ENCODE measurements around the gene SHBG. TPM values are rescaled to one million over a fixed set of nuclear protein-coding genes. Genes with fewer than 3 reads are reported as not detected.

SHBG gene
- polyA plus RNA-seq, 1 donor (not counting 4 experiments of a cell fraction or from before 2014, with no cell fraction given) = 0.14 TPM

GRCh38 chr17:7613769-7614424 lies 16.0 kb upstream of the SHBG start:
- dilution Hi-C loops (cut with MboI; ENCODE audit: extremely low pct_ligation_motif_present, low sequenced_read_pairs) = no loop called here
- TF ChIP-seq CTCF (optimal IDR thresholded peaks at IDR 0.05 in 1 of 3, IDR thresholded peaks at IDR 0.05 in 1 of 3, conservative IDR thresholded peaks at IDR 0.05 in 1 of 3; ENCODE audit: extremely low read depth in 1 of 3, insufficient read depth in 2 of 3, low read length in 3 of 3) (peak in 1 of 3 experiments; percentile 43), EZH2 (IDR thresholded peaks at IDR 0.05; ENCODE audit: low read length) (no peak)
- H3K27ac ChIP-seq (ENCODE audit: control insufficient read depth, insufficient read depth, low read length) = peak overlapping the region; percentile 87
- no peak for DNase-seq (ENCODE audit: low read depth, low spot score)
- no peaks in the 10 kb centered on the region for H3K9me1 ChIP-seq (ENCODE audit: control insufficient read depth, extremely low read depth, insufficient read depth, low read length)
- H3K27me3 ChIP-seq (ENCODE audit: control insufficient read depth, extremely low read depth, insufficient read depth, low read length) = no peaks in the 10 kb centered on the region
- peak overlapping the region; percentile 87 for H3K9ac ChIP-seq (ENCODE audit: control insufficient read depth, extremely low read depth, insufficient read depth, low read length)
- H3K4me3 ChIP-seq (ENCODE audit: control insufficient read depth in 2 of 3, extremely low read depth in 1 of 3, insufficient read depth in 2 of 3, low read depth in 1 of 3, low read length in 3 of 3) = peak overlapping the region; percentile 61 to 88 (median 81)
- peak overlapping the region; percentile 25 for H2AFZ ChIP-seq (ENCODE audit: control insufficient read depth, low read length)
- H3K79me2 ChIP-seq (ENCODE audit: control insufficient read depth, insufficient read depth, low read length) = peaks cover 53% of the 10 kb centered on the region
- FAIRE-seq = peak; percentile 67
- H3K36me3 ChIP-seq (ENCODE audit: control insufficient read depth in 2 of 2, extremely low read depth in 1 of 2, insufficient read depth in 2 of 2, low read length in 2 of 2) = peaks cover 0 to 9% of the 10 kb centered on the region in 2 experiments
- peaks cover 3% of the 10 kb centered on the region for H4K20me1 ChIP-seq (ENCODE audit: control insufficient read depth, extremely low read depth, insufficient read depth, low read length)
- peaks cover 20% of the 10 kb centered on the region for H3K4me1 ChIP-seq (ENCODE audit: control insufficient read depth, extremely low read depth, insufficient read depth, low read length)
- no peaks in the 10 kb centered on the region for H3K9me3 ChIP-seq (ENCODE audit: control insufficient read depth, low read depth, low read length)
- H3K4me2 ChIP-seq (ENCODE audit: control insufficient read depth, extremely low read depth, insufficient read depth, low read depth, low read length) = peak overlapping the region; percentile 99

- Histone ChIP-seq H3K9ac (ENCODE audit: control insufficient read depth, extremely low read depth, insufficient read depth, low read length) (peak within 1 kb of the TSS; percentile 87), H2AFZ (ENCODE audit: control insufficient read depth, low read length) (peak within 1 kb of the TSS; percentile 83), H3K27ac (ENCODE audit: control insufficient read depth, insufficient read depth, low read length) (peak within 1 kb of the TSS; percentile 87), H3K4me3 (ENCODE audit: control insufficient read depth in 2 of 3, extremely low read depth in 1 of 3, insufficient read depth in 2 of 3, low read depth in 1 of 3, low read length in 3 of 3) (peak within 1 kb of the TSS; percentile 61 to 88 (median 81)), H3K4me1 (ENCODE audit: control insufficient read depth, extremely low read depth, insufficient read depth, low read length) (peaks cover 20% of the 10 kb centered on the region), H4K20me1 (ENCODE audit: control insufficient read depth, extremely low read depth, insufficient read depth, low read length) (peaks cover 3% of the 10 kb centered on the region), H3K36me3 (ENCODE audit: control insufficient read depth in 2 of 2, extremely low read depth in 1 of 2, insufficient read depth in 2 of 2, low read length in 2 of 2) (peaks cover 0 to 9% of the 10 kb centered on the region in 2 experiments), H3K9me3 (ENCODE audit: control insufficient read depth, low read depth, low read length) (no peaks in the 10 kb centered on the region), H3K27me3 (ENCODE audit: control insufficient read depth, extremely low read depth, insufficient read depth, low read length) (no peaks in the 10 kb centered on the region), H3K79me2 (ENCODE audit: control insufficient read depth, insufficient read depth, low read length) (peaks cover 46% of the 10 kb centered on the region), H3K4me2 (ENCODE audit: control insufficient read depth, extremely low read depth, insufficient read depth, low read depth, low read length) (peak within 1 kb of the TSS; percentile 99), H3K9me1 (ENCODE audit: control insufficient read depth, extremely low read depth, insufficient read depth, low read length) (no peaks in the 10 kb centered on the region)
- TF ChIP-seq EZH2 (IDR thresholded peaks at IDR 0.05; ENCODE audit: low read length) = no peak
- TF ChIP-seq CTCF (optimal IDR thresholded peaks at IDR 0.05 in 1 of 3, IDR thresholded peaks at IDR 0.05 in 1 of 3, conservative IDR thresholded peaks at IDR 0.05 in 1 of 3; ENCODE audit: extremely low read depth in 1 of 3, insufficient read depth in 2 of 3, low read length in 3 of 3) = peak; percentile 49 to 79 (median 61)
- FAIRE-seq = no peak
- dilution Hi-C loops (cut with MboI; ENCODE audit: extremely low pct_ligation_motif_present, low sequenced_read_pairs) = no loop called here
- peak; percentile 99 for DNase-seq (ENCODE audit: low read depth, low spot score)
Measured at GRCh38 chr17:7614425-7615264, 15.3 kb upstream of the SHBG start, which contains the start of gene FXR2. Gene FXR2, minus strand, starts transcription at chr17:7614897. Its CDS starts 365 bp downstream, at chr17:7614532.
